ENCODE results near the gene DYSF. TPM values are rescaled to one million over a fixed set of nuclear protein-coding genes. Genes with fewer than 3 reads are reported as not detected.
A peak's percentile ranks its signal among the peaks of the same experiment; 100 is the strongest.

Gene DYSF
- total RNA-seq, 1 donor: 3.5 TPM

GRCh38 chr2:71526975-71527374, 73.6 kb downstream of the DYSF start:
- DNase-seq (ENCODE audit: low read depth): no peak
- no peak for TF ChIP-seq CTCF (IDR thresholded peaks at IDR 0.05; ENCODE audit: insufficient read depth, low read depth, low read length)

GRCh38 chr2:71528131-71528591, 74.8 kb downstream of the DYSF start:
- no peak for DNase-seq (ENCODE audit: low read depth)
- TF ChIP-seq CTCF (IDR thresholded peaks at IDR 0.05; ENCODE audit: insufficient read depth, low read depth, low read length): no peak
- H3K4me3 ChIP-seq (ENCODE audit: low read depth, low read length): no peak overlapping the region

More at GRCh38 chr2:71526975-71527374, 73.6 kb downstream of the DYSF start:
- H3K4me3 ChIP-seq (ENCODE audit: low read depth, low read length): no peak overlapping the region

GRCh38 chr2:71528749-71529148, 75.4 kb downstream of the DYSF start:
- no peak overlapping the region for H3K4me3 ChIP-seq (ENCODE audit: low read depth, low read length)
- no peak for DNase-seq (ENCODE audit: low read depth)
- TF ChIP-seq CTCF (IDR thresholded peaks at IDR 0.05; ENCODE audit: insufficient read depth, low read depth, low read length): no peak

GRCh38 chr2:71530211-71530610, 76.8 kb downstream of the DYSF start:
- DNase-seq (ENCODE audit: low read depth): no peak
- H3K4me3 ChIP-seq (ENCODE audit: low read depth, low read length): no peak overlapping the region
- TF ChIP-seq CTCF (IDR thresholded peaks at IDR 0.05; ENCODE audit: insufficient read depth, low read depth, low read length): no peak

- peak; percentile 44 for DNase-seq (ENCODE audit: low read depth)
- peak; percentile 69 for TF ChIP-seq CTCF (IDR thresholded peaks at IDR 0.05; ENCODE audit: insufficient read depth, low read depth, low read length)
- H3K4me3 ChIP-seq (ENCODE audit: low read depth, low read length): no peak overlapping the region
These were observed 77.4 kb downstream of the DYSF start for GRCh38 chr2:71530641-71531332.

GRCh38 chr2:71531522-71532047, 78.2 kb downstream of the DYSF start:
- DNase-seq (ENCODE audit: low read depth): peak; percentile 46
- TF ChIP-seq CTCF (IDR thresholded peaks at IDR 0.05; ENCODE audit: insufficient read depth, low read depth, low read length): no peak
- no peak overlapping the region for H3K4me3 ChIP-seq (ENCODE audit: low read depth, low read length)
